Astrocyte (in vitro differentiated cells and primary cell): ENCODE results near the gene CNTNAP5. TPM values are rescaled to one million over a fixed set of nuclear protein-coding genes. Genes with fewer than 3 reads are reported as not detected.

ENCODE experiments used
- DNase-seq: peaks from one replicate; pipeline ENCODE4 v3.0.0-alpha.2; 2010; ENCODE audit warnings: low read depth
- FAIRE-seq: peaks from 2 replicates; lab custom pipeline; 2011; peaks lifted over from hg19 to GRCh38; lab: Jason Lieb, UNC
- H2AFZ ChIP-seq: 2 replicates; pipeline ENCODE4 v1.6.0; 2012; ENCODE audit warnings: low read depth, low read length, inconsistent platforms
- H3K27ac ChIP-seq: 2 replicates; pipeline ENCODE4 v1.5.1; 2011; ENCODE audit warnings: low read depth, low read length, inconsistent platforms
- H3K27me3 ChIP-seq: 2 replicates; pipeline ENCODE4 v1.6.0; 2011; ENCODE audit warnings: low read length, inconsistent platforms; ENCODE audit not compliant: insufficient read depth
- H3K36me3 ChIP-seq: 2 replicates; pipeline ENCODE4 v1.5.1; 2011; ENCODE audit warnings: low read length, inconsistent platforms; ENCODE audit not compliant: insufficient read depth
- H3K4me1 ChIP-seq: 2 replicates; pipeline ENCODE4 v1.5.1; 2011; ENCODE audit warnings: low read length, inconsistent platforms; ENCODE audit not compliant: insufficient read depth
- H3K4me2 ChIP-seq: 2 replicates; pipeline ENCODE4 v1.6.0; 2012; ENCODE audit warnings: low read length, inconsistent platforms
- H3K4me3 ChIP-seq: 2 replicates; pipeline ENCODE4 v1.5.1; 2011; ENCODE audit warnings: low read depth, mild to moderate bottlenecking, low read length, inconsistent platforms; ENCODE audit not compliant: insufficient read depth
- H3K79me2 ChIP-seq: 2 replicates; pipeline ENCODE4 v1.6.0; 2012; ENCODE audit warnings: mild to moderate bottlenecking, low read length, inconsistent platforms; ENCODE audit not compliant: insufficient read depth
- H3K9ac ChIP-seq: 2 replicates; pipeline ENCODE4 v1.6.0; 2012; ENCODE audit warnings: mild to moderate bottlenecking, low read length, inconsistent platforms
- H3K9me3 ChIP-seq: 2 replicates; pipeline ENCODE4 v1.5.1; 2012; ENCODE audit warnings: low read depth, mild to moderate bottlenecking, low read length, inconsistent platforms; ENCODE audit not compliant: insufficient read depth
- H4K20me1 ChIP-seq: 2 replicates; pipeline ENCODE4 v1.6.0; 2012; ENCODE audit warnings: low read length, inconsistent platforms; ENCODE audit not compliant: insufficient read depth
- H3K27ac Mint-ChIP-seq: one replicate; pipeline ENCODE4 v1.8.0; 2021; ENCODE audit warnings: mild to moderate bottlenecking, mixed read lengths; ENCODE audit not compliant: unreplicated experiment
- H3K27me3 Mint-ChIP-seq: one replicate; pipeline ENCODE4 v1.8.0; 2021; ENCODE audit warnings: low read depth, mixed read lengths; ENCODE audit not compliant: unreplicated experiment
- H3K36me3 Mint-ChIP-seq: one replicate; pipeline ENCODE4 v1.8.0; 2021; ENCODE audit warnings: low read depth, mixed read lengths; ENCODE audit not compliant: unreplicated experiment
- H3K4me1 Mint-ChIP-seq: one replicate; pipeline ENCODE4 v1.8.0; 2021; ENCODE audit warnings: low read depth, mixed read lengths; ENCODE audit not compliant: unreplicated experiment
- H3K4me3 Mint-ChIP-seq: one replicate; pipeline ENCODE4 v1.8.0; 2021; ENCODE audit warnings: mild to moderate bottlenecking, moderate library complexity, mixed read lengths; ENCODE audit not compliant: unreplicated experiment
- H3K9me3 Mint-ChIP-seq: one replicate; pipeline ENCODE4 v1.8.0; 2021; ENCODE audit warnings: mild to moderate bottlenecking, mixed read lengths; ENCODE audit not compliant: unreplicated experiment
- CTCF ChIP-seq: IDR thresholded peaks from 2 replicates; pipeline ENCODE4 v1.5.1; 2011; ENCODE audit warnings: low read depth, mild to moderate bottlenecking, inconsistent platforms, low read length, moderate library complexity; ENCODE audit not compliant: insufficient read depth
- EZH2 ChIP-seq: IDR thresholded peaks from 2 replicates; pipeline ENCODE4 v1.6.1; 2012; ENCODE audit warnings: mild to moderate bottlenecking, low read length, inconsistent platforms; ENCODE audit not compliant: insufficient read depth
- total RNA-seq: library from RNA; stranded (reverse); gene quantifications from 2 replicates; pipeline ENCODE4 v1.2.1, GENCODE V29; 2021

Gene CNTNAP5
- total RNA-seq, 1 donor from 2014 or later = 0.30 TPM

GRCh38 chr2:124485659-124486058 is 460.6 kb downstream of the CNTNAP5 start:
- no peak overlapping the region for H3K4me3 ChIP-seq
- no peak overlapping the region for H3K4me2 ChIP-seq
- TF ChIP-seq CTCF = no peak
- no peak for TF ChIP-seq EZH2
- Mint-ChIP-seq H3K9me3 (no peaks in the 10 kb centered on the region), H3K4me1 (peaks cover 23% of the 10 kb centered on the region), H3K27ac (no peak overlapping the region), H3K27me3 (no peaks in the 10 kb centered on the region), H3K4me3 (no peak overlapping the region), H3K36me3 (no peaks in the 10 kb centered on the region)
- H3K79me2 ChIP-seq = no peaks in the 10 kb centered on the region
- no peak for DNase-seq
- no peak overlapping the region for H3K27ac ChIP-seq
- H3K9me3 ChIP-seq = no peaks in the 10 kb centered on the region
- FAIRE-seq = no peak
- no peaks in the 10 kb centered on the region for H4K20me1 ChIP-seq
- no peak overlapping the region for H2AFZ ChIP-seq
- H3K4me1 ChIP-seq = no peaks in the 10 kb centered on the region
- H3K27me3 ChIP-seq = no peaks in the 10 kb centered on the region
- no peak overlapping the region for H3K9ac ChIP-seq
- H3K36me3 ChIP-seq = no peaks in the 10 kb centered on the region

DNA sequence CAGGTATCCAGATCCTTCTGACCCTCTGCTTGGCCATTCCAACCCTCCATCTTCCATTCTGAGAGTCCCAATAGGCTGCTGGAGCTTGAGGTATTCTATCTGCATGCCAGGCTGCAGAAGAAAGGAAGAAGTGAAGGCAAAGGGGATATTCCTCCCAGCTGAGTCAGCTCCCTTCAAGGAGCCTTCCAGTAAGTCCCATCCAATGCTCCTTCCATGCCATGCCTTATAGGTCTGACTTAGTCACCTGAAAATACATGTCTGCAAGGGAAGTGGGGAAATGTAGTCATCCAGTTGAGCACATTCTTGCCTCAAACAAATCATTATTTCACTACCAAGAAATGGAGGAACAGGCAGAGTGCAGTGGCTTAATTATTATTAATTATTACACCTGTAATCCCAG is 464.6 kb downstream of the CNTNAP5 start:
- Histone ChIP-seq H3K79me2 (no peaks in the 10 kb centered on the region), H3K4me3 (no peak overlapping the region), H3K9me3 (no peaks in the 10 kb centered on the region), H3K4me2 (no peak overlapping the region), H4K20me1 (no peaks in the 10 kb centered on the region), H3K9ac (no peak overlapping the region), H3K4me1 (no peaks in the 10 kb centered on the region), H3K27ac (no peak overlapping the region), H3K36me3 (no peaks in the 10 kb centered on the region), H3K27me3 (no peaks in the 10 kb centered on the region), H2AFZ (no peak overlapping the region)
- no peaks in the 10 kb centered on the region for H3K27me3 Mint-ChIP-seq
- no peak overlapping the region for H3K4me3 Mint-ChIP-seq
- H3K36me3 Mint-ChIP-seq = no peaks in the 10 kb centered on the region
- no peak for TF ChIP-seq CTCF
- no peak for TF ChIP-seq EZH2
- H3K4me1 Mint-ChIP-seq = peaks cover 10% of the 10 kb centered on the region
- H3K9me3 Mint-ChIP-seq = no peaks in the 10 kb centered on the region
- DNase-seq (no peak), FAIRE-seq (no peak)
- H3K27ac Mint-ChIP-seq = no peak overlapping the region

DNA sequence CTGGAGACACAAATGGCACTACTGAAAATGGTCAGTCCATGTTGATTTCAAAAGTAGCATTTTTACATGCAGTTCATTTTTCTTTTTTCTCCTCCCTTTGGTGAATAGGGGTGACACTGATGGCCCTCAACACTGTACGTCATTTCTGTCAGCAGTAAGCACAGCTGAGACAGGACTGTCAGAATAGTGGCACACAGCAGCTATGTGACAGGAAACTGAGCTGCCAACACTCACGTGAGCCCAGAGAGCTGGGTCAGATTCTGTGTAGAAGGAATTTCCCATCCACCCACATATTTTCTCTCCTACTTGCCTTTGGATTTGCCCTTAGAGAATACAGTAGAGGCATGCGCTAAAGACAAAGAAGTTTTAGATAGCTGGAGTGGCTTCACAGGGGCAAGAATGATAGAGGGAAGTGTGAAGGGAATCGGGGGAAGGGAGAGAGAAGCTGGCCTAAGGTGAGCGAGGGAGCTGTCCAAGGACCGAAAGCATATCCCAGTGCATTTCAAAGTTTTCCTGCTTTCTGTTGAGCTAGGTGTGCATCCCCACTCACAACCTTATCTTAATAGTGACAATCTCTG is 476.6 kb downstream of the CNTNAP5 start:
- Mint-ChIP-seq H3K27ac (peak overlapping the region; percentile 50), H3K4me3 (no peak overlapping the region), H3K9me3 (no peaks in the 10 kb centered on the region), H3K36me3 (no peaks in the 10 kb centered on the region), H3K27me3 (no peaks in the 10 kb centered on the region), H3K4me1 (peaks cover 4% of the 10 kb centered on the region)
- no peak overlapping the region for H3K4me3 ChIP-seq
- FAIRE-seq = no peak
- no peak overlapping the region for H3K9ac ChIP-seq
- no peak overlapping the region for H3K4me2 ChIP-seq
- no peaks in the 10 kb centered on the region for H3K27me3 ChIP-seq
- H3K27ac ChIP-seq = no peak overlapping the region
- DNase-seq = no peak
- H3K9me3 ChIP-seq = peaks cover 4% of the 10 kb centered on the region
- H3K79me2 ChIP-seq = no peaks in the 10 kb centered on the region
- no peaks in the 10 kb centered on the region for H3K36me3 ChIP-seq
- no peak for TF ChIP-seq EZH2
- TF ChIP-seq CTCF = no peak
- no peaks in the 10 kb centered on the region for H4K20me1 ChIP-seq
- H2AFZ ChIP-seq = no peak overlapping the region
- H3K4me1 ChIP-seq = no peaks in the 10 kb centered on the region
